SK-N-SH (cell line): ENCODE measurements around the gene DAP. TPM values are rescaled to one million over a fixed set of nuclear protein-coding genes. Genes with fewer than 3 reads are reported as not detected.

Source experiments
- CTCF ChIA-PET: fragments of 300-600, 350-600 bp; formaldehyde crosslinking; extraction: SDS; loops from one replicate; lab custom pipeline; 2021; lab: Yijun Ruan, JAX
- POLR2A ChIA-PET: fragments of 350-600 bp; sonication (Branson Sonifier 250); formaldehyde crosslinking; extraction: SDS; loops from one replicate; lab custom pipeline; 2020; ENCODE audit warnings: antibody characterized with exemption, inconsistent platforms; lab: Yijun Ruan, JAX
- DNase-seq: peaks from one replicate; pipeline ENCODE4 v3.0.0; 2012
- H2AFZ ChIP-seq: fragments of 200-600 bp; sonication (generic); 2 replicates; pipeline ENCODE4 v1.8.1; 2016; ENCODE audit warnings: antibody characterized with exemption, mild to moderate bottlenecking, low read depth
- H3F3A ChIP-seq: fragments of 200-600 bp; sonication (generic); replicated peaks from 2 replicates; pipeline ENCODE3; 2016; ENCODE audit warnings: antibody characterized with exemption, mild to moderate bottlenecking; ENCODE audit not compliant: insufficient read depth
- H3K27ac ChIP-seq, 2 experiments: fragments of 200-500 bp in 1 of 2; fragments of 200-600 bp in 1 of 2; sonication (Bioruptor generic) in 1 of 2; sonication (generic), shearing (Covaris generic) in 1 of 2; 2 replicates each; pipeline versions ENCODE4 v1.5.1 to v1.6.1; 2014 to 2016; ENCODE audit warnings: low read depth in 2 of 2, inconsistent platforms in 1 of 2, low read length in 1 of 2, mild to moderate bottlenecking in 1 of 2, mixed read lengths in 1 of 2
- H3K27me3 ChIP-seq: fragments of 200-600 bp; sonication (generic), shearing (Covaris generic); 2 replicates; pipeline ENCODE4 v1.6.1; 2016; ENCODE audit warnings: mixed run types; ENCODE audit not compliant: insufficient read depth
- H3K36me3 ChIP-seq, 2 experiments: fragments of 200-500 bp in 1 of 2; fragments of 200-600 bp in 1 of 2; sonication (Bioruptor generic) in 1 of 2; sonication (generic) in 1 of 2; replicated peaks in 1 of 2; 2 replicates each; pipeline versions ENCODE3 to v1.5.1; 2014 to 2016; ENCODE audit warnings: low read length in 1 of 2, mild to moderate bottlenecking in 1 of 2; ENCODE audit not compliant: insufficient read depth in 2 of 2, control insufficient read depth in 1 of 2
- H3K4me1 ChIP-seq, 2 experiments: fragments of 200-500 bp in 1 of 2; fragments of 200-600 bp in 1 of 2; sonication (Bioruptor generic) in 1 of 2; sonication (generic), shearing (Covaris generic) in 1 of 2; 2 replicates each; pipeline versions ENCODE4 v1.5.1 to v1.6.1; 2014 to 2016; ENCODE audit warnings: low read depth in 1 of 2, low read length in 1 of 2, mixed run types in 1 of 2; ENCODE audit not compliant: insufficient read depth in 2 of 2, control insufficient read depth in 1 of 2
- H3K4me2 ChIP-seq: fragments of 200-600 bp; sonication (generic), shearing (Covaris generic); 2 replicates; pipeline ENCODE4 v1.6.1; 2017; ENCODE audit warnings: mixed run types
- H3K4me3 ChIP-seq, 2 experiments: fragments of 200-500 bp in 1 of 2; fragments of 200-600 bp in 1 of 2; sonication (Bioruptor generic) in 1 of 2; sonication (generic), shearing (Covaris generic) in 1 of 2; 2 replicates each; pipeline versions ENCODE4 v1.5.1 to v1.8.1; 2014 to 2016; ENCODE audit warnings: low read depth in 2 of 2, inconsistent platforms in 1 of 2, low read length in 1 of 2, mild to moderate bottlenecking in 1 of 2, mixed read lengths in 1 of 2, moderate library complexity in 1 of 2
- H3K79me2 ChIP-seq: fragments of 200-600 bp; sonication (generic); 2 replicates; pipeline ENCODE4 v1.8.1; 2017; ENCODE audit warnings: mild to moderate bottlenecking; ENCODE audit not compliant: insufficient read depth
- H3K9ac ChIP-seq: fragments of 200-600 bp; sonication (generic); 2 replicates; pipeline ENCODE4 v1.6.1; 2017; ENCODE audit warnings: mixed run types
- H3K9me2 ChIP-seq: fragments of 200-600 bp; sonication (generic); 2 replicates; pipeline ENCODE4 v1.6.1; 2017; ENCODE audit warnings: mixed run types
- H3K9me3 ChIP-seq: fragments of 200-600 bp; sonication (generic); 2 replicates; pipeline ENCODE4 v1.6.1; 2017; ENCODE audit warnings: mixed run types, mild to moderate bottlenecking, moderate library complexity
- H4K20me1 ChIP-seq: fragments of 200-600 bp; sonication (generic); 2 replicates; pipeline ENCODE4 v1.6.1; 2017; ENCODE audit warnings: mild to moderate bottlenecking, mixed run types; ENCODE audit not compliant: insufficient read depth
- FOSL2 ChIP-seq: IDR thresholded peaks from 2 replicates; pipeline ENCODE4 v1.4.0; 2012; ENCODE audit warnings: low read depth, mild to moderate bottlenecking, moderate library complexity, borderline replicate concordance
- FOXJ3 ChIP-seq: sonication (generic); formaldehyde crosslinking; IDR thresholded peaks from 2 replicates; pipeline ENCODE4 v1.5.1; 2020; ENCODE audit warnings: mild to moderate bottlenecking, missing genetic modification reagents
- JUND ChIP-seq: IDR thresholded peaks from 2 replicates; pipeline ENCODE4 v1.4.0; 2012
- MEF2A ChIP-seq: IDR thresholded peaks from 2 replicates; pipeline ENCODE4 v1.4.0; 2012; ENCODE audit warnings: low read depth, borderline replicate concordance
- RAD21 ChIP-seq: IDR thresholded peaks from 2 replicates; pipeline ENCODE4 v1.6.1; 2012; ENCODE audit warnings: mild to moderate bottlenecking, low read length
- SIN3A ChIP-seq: IDR thresholded peaks from 2 replicates; pipeline ENCODE4 v1.6.1; 2012; ENCODE audit warnings: low read depth, mild to moderate bottlenecking, low read length, moderate library complexity, borderline replicate concordance
- TAF1 ChIP-seq: IDR thresholded peaks from 2 replicates; pipeline ENCODE4 v1.6.1; 2012; ENCODE audit warnings: low read depth, mild to moderate bottlenecking, low read length, moderate library complexity, borderline replicate concordance
- TCF12 ChIP-seq: IDR thresholded peaks from 2 replicates; pipeline ENCODE4 v1.4.0; 2012
- TEAD4 ChIP-seq: IDR thresholded peaks from 2 replicates; pipeline ENCODE4 v1.4.0; 2012; ENCODE audit warnings: mild to moderate bottlenecking, borderline replicate concordance; ENCODE audit not compliant: insufficient read depth
- YY1 ChIP-seq: IDR thresholded peaks from 2 replicates; pipeline ENCODE4 v1.4.0; 2012; ENCODE audit warnings: low read depth, mild to moderate bottlenecking
- WGBS: methylation state at CpG from one replicate; pipeline ENCODE4 v1.1.6; 2017; ENCODE audit warnings: low lambda C conversion rate; 5-methylcytosine and 5-hydroxymethylcytosine counted together
- polyA plus RNA-seq, 3 experiments: library from polyadenylated mRNA; depleted of rRNA; stranded (reverse); fragments of >200 nt; gene quantifications; 2 replicates each; pipeline ENCODE4 v1.2.3, GENCODE V29; 2012
- TF ChIP-seq, protein P1 (sequence below): fragments of 150-350 bp; IDR thresholded peaks from 2 replicates; pipeline ENCODE4 v1.6.1; 2016; ENCODE audit warnings: mild to moderate bottlenecking, low read depth, low read length
- TF ChIP-seq, protein P2 (sequence below): IDR thresholded peaks from 2 replicates; pipeline ENCODE4 v1.4.0; 2012; ENCODE audit warnings: low read depth, borderline replicate concordance
- TF ChIP-seq, protein P3 (sequence below): IDR thresholded peaks from 2 replicates; pipeline ENCODE4; 2012

DAP gene
- polyA plus RNA-seq, 1 of the 3 experiments (the other 2 are of a cell fraction) = 78.2 TPM

DNA sequence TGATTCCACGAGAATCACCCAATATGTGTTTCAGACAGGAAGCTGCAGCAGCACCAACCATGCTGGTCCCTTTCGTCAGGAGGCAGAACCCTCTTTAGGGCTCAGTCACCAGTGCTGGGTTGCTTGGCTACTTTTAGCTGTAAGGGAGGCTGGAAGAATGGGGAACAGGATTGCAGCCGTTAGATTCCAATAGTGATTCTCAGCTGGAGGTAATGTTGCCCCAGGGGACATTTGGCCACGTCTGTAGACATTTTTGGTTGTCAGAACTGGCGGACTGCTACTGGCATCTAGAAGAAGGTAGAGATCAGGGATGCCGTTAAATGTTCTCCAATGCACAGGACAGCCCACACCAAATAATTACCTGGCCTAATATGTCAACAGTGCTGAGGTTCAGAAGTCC lies 115.4 kb downstream of the DAP start:
- H3K9me2 ChIP-seq = no peaks in the 10 kb centered on the region

DNA sequence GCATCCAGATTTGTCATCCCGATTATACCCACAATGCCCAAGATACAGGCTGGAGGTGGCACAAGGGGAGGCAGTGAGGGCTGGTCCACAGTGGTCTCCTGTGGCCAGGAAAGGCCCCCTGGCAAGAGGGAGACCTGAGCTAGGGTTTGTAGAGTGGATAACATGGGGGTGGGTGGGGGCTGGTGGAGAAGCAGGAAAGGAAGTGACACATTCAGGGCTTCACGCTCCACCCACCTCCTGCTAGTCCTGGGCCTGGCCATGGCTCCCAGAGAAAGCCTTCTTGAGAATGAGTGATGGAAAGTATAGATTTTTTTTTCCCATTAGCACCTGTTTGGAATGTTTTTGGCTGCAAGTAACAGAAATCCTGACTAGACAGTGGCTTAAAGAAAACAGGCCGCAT lies 115.9 kb downstream of the DAP start:
- H3K9ac ChIP-seq = no peak overlapping the region
- no peak for DNase-seq
- no peak overlapping the region for H2AFZ ChIP-seq
- POLR2A ChIA-PET = no interaction called here
- WGBS = 93% methylated on average over 3 of the region's 3 CpGs
- H3K4me3 ChIP-seq = no peak overlapping the region
- H4K20me1 ChIP-seq = 0 out of 2 replicates have a peak, but pooled peaks cover 4% of the 10 kb centered on the region
- TF ChIP-seq TAF1 (no peak), SIN3A (no peak)
- H3K4me2 ChIP-seq = no peak overlapping the region
- no peaks in the 10 kb centered on the region for H3K27me3 ChIP-seq
- H3K79me2 ChIP-seq = 0 out of 2 replicates have a peak, but pooled peaks cover 3% of the 10 kb centered on the region
- no peaks in the 10 kb centered on the region for H3K9me2 ChIP-seq
- H3K36me3 ChIP-seq = no peaks in the 10 kb centered on the region
- H3K4me1 ChIP-seq = no peaks in the 10 kb centered on the region; a peak in 1 of 4 replicates
- H3K9me3 ChIP-seq = no peaks in the 10 kb centered on the region
- no peak overlapping the region for H3K27ac ChIP-seq
- CTCF ChIA-PET = interaction anchor here (1.6 to 3.4 kb wide), 2 partner anchors 17 to 193 kb away, joined by 5 to 16 read pairs; no protein-coding TSS in a partner anchor
- H3F3A ChIP-seq = peaks cover 7% of the 10 kb centered on the region

More for the DNA sequence above, 115.4 kb downstream of the DAP start:
- H3K4me1 ChIP-seq = no peaks in the 10 kb centered on the region; a peak in 2 of 4 replicates
- H4K20me1 ChIP-seq = 0 out of 2 replicates have a peak, but pooled peaks cover 4% of the 10 kb centered on the region
- H3F3A ChIP-seq = peaks cover 7% of the 10 kb centered on the region
- H2AFZ ChIP-seq = no peak overlapping the region
- H3K27ac ChIP-seq = no peak overlapping the region
- H3K36me3 ChIP-seq = no peaks in the 10 kb centered on the region
- no peaks in the 10 kb centered on the region for H3K9me3 ChIP-seq
- H3K9ac ChIP-seq = no peak overlapping the region
- H3K4me3 ChIP-seq = no peak overlapping the region
- POLR2A ChIA-PET = no interaction called here
- CTCF ChIA-PET = interaction anchor here (1.6 to 3.4 kb wide), 2 partner anchors 17 to 193 kb away, joined by 5 to 16 read pairs; no protein-coding TSS in a partner anchor
- TF ChIP-seq, protein P1, sequence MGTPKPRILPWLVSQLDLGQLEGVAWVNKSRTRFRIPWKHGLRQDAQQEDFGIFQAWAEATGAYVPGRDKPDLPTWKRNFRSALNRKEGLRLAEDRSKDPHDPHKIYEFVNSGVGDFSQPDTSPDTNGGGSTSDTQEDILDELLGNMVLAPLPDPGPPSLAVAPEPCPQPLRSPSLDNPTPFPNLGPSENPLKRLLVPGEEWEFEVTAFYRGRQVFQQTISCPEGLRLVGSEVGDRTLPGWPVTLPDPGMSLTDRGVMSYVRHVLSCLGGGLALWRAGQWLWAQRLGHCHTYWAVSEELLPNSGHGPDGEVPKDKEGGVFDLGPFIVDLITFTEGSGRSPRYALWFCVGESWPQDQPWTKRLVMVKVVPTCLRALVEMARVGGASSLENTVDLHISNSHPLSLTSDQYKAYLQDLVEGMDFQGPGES = no peak
- TF ChIP-seq, protein P2, sequence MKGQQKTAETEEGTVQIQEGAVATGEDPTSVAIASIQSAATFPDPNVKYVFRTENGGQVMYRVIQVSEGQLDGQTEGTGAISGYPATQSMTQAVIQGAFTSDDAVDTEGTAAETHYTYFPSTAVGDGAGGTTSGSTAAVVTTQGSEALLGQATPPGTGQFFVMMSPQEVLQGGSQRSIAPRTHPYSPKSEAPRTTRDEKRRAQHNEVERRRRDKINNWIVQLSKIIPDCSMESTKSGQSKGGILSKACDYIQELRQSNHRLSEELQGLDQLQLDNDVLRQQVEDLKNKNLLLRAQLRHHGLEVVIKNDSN = no peak
- no peak for TF ChIP-seq TAF1
- TF ChIP-seq MEF2A = no peak
- no peak for TF ChIP-seq FOXJ3 (CRISPR knock-in tag)
- no peak for TF ChIP-seq RAD21
- TF ChIP-seq, protein P3, sequence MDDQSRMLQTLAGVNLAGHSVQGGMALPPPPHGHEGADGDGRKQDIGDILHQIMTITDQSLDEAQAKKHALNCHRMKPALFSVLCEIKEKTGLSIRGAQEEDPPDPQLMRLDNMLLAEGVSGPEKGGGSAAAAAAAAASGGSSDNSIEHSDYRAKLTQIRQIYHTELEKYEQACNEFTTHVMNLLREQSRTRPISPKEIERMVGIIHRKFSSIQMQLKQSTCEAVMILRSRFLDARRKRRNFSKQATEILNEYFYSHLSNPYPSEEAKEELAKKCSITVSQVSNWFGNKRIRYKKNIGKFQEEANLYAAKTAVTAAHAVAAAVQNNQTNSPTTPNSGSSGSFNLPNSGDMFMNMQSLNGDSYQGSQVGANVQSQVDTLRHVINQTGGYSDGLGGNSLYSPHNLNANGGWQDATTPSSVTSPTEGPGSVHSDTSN = no peak
- TF ChIP-seq FOSL2 = no peak
- TF ChIP-seq YY1 = no peak
- TF ChIP-seq TEAD4 = no peak
- no peak for TF ChIP-seq JUND
- TF ChIP-seq TCF12 = no peak
- TF ChIP-seq, all 33 proteins: peak for 0
- DNase-seq = no peak
- Histone ChIP-seq H3K27me3 (no peaks in the 10 kb centered on the region), H3K79me2 (0 out of 2 replicates have a peak, but pooled peaks cover 3% of the 10 kb centered on the region), H3K4me2 (no peak overlapping the region)
- 90% methylated on average over 5 of the region's 6 CpGs for WGBS
